HepG2 (cell line): ENCODE data around the gene GATC. TPM values are rescaled to one million over a fixed set of nuclear protein-coding genes. Genes with fewer than 3 reads are reported as not detected.

Experiments used
- AGO2 ChIP-seq: fragments of 200-400 bp; formaldehyde crosslinking; optimal IDR thresholded peaks from 2 replicates; pipeline ENCODE3; 2017; ENCODE audit warnings: mild to moderate bottlenecking, low read depth, low read length, moderate library complexity
- ATF3 ChIP-seq: sonication (generic); formaldehyde crosslinking; IDR thresholded peaks from 2 replicates; pipeline ENCODE4 v1.4.0; 2020; ENCODE audit warnings: missing genetic modification reagents
- FOXP1 ChIP-seq, 2 experiments: fragments of 450-650 bp in 1 of 2; IDR thresholded peaks; 2 replicates each; pipeline ENCODE4 v1.6.1; 2017 to 2018; ENCODE audit warnings: antibody characterized with exemption in 1 of 2
- GFI1 ChIP-seq: sonication (generic); formaldehyde crosslinking; IDR thresholded peaks from 2 replicates; pipeline ENCODE4 v1.5.0; 2020; ENCODE audit warnings: missing genetic modification reagents, mild to moderate bottlenecking, borderline replicate concordance
- HNF4G ChIP-seq, 2 experiments: sonication (generic) in 1 of 2; formaldehyde crosslinking in 1 of 2; IDR thresholded peaks; 2 replicates each; pipeline versions ENCODE4 v1.4.0 to v1.6.1; 2011 to 2020; ENCODE audit warnings: borderline replicate concordance in 2 of 2, low read depth in 2 of 2, mild to moderate bottlenecking in 2 of 2, low read length in 1 of 2, missing genetic modification reagents in 1 of 2, moderate library complexity in 1 of 2
- IRF2 ChIP-seq: IDR thresholded peaks from 2 replicates; pipeline ENCODE4 v1.6.1; 2018; ENCODE audit warnings: missing genetic modification reagents, missing compliant biosample characterization
- NRL ChIP-seq: sonication (generic); formaldehyde crosslinking; IDR thresholded peaks from 2 replicates; pipeline ENCODE4 v1.5.0; 2020; ENCODE audit warnings: missing genetic modification reagents, mild to moderate bottlenecking, moderate library complexity, borderline replicate concordance
- ONECUT2 ChIP-seq: sonication (generic); formaldehyde crosslinking; IDR thresholded peaks from 2 replicates; pipeline ENCODE4 v1.4.0; 2020; ENCODE audit warnings: missing genetic modification reagents
- SCMH1 ChIP-seq: sonication (generic); formaldehyde crosslinking; IDR thresholded peaks from 2 replicates; pipeline ENCODE4 v1.9.0; 2021; ENCODE audit warnings: missing genetic modification reagents, mild to moderate bottlenecking, borderline replicate concordance
- SIX4 ChIP-seq: sonication (generic); formaldehyde crosslinking; IDR thresholded peaks from 2 replicates; pipeline ENCODE4 v1.4.0; 2020; ENCODE audit warnings: missing genetic modification reagents
- SSRP1 ChIP-seq: IDR thresholded peaks from 2 replicates; pipeline ENCODE4 v1.6.1; 2016; ENCODE audit warnings: control low read depth
- ZNF224 ChIP-seq: sonication (generic); formaldehyde crosslinking; IDR thresholded peaks from 2 replicates; pipeline ENCODE4 v1.5.0; 2020; ENCODE audit warnings: mild to moderate bottlenecking, missing genetic modification reagents
- ZNF33B ChIP-seq: sonication (generic); formaldehyde crosslinking; IDR thresholded peaks from 2 replicates; pipeline ENCODE4 v1.5.1; 2020; ENCODE audit warnings: mild to moderate bottlenecking, missing genetic modification reagents
- ZNF407 ChIP-seq: sonication (generic); formaldehyde crosslinking; IDR thresholded peaks from one replicate; pipeline ENCODE4 v1.5.1; 2020; ENCODE audit warnings: mild to moderate bottlenecking, missing genetic modification reagents; ENCODE audit errors: not compliant biosample characterization
- ZSCAN9 ChIP-seq: IDR thresholded peaks from 2 replicates; pipeline ENCODE4 v1.6.1; 2016; ENCODE audit warnings: borderline replicate concordance
- polyA plus RNA-seq, 8 experiments: library from polyadenylated mRNA; depleted of rRNA in 3 of 8; stranded (reverse) in 7 of 8; unstranded in 1 of 8; fragments of >200 nt; fragmentation: Illumina TruSeq in 4 of 8; extraction: Trizol in 4 of 8; gene quantifications; 2 replicates each; pipeline versions ENCODE4 v1.2.1 to v1.2.3, GENCODE V29; 2011 to 2016; ENCODE audit warnings: low read depth in 4 of 8, missing spikeins in 1 of 8, mixed read lengths in 1 of 8; ENCODE audit not compliant: insufficient read depth in 1 of 8
- total RNA-seq, 5 experiments: library from RNA; depleted of rRNA; stranded (reverse); fragments of >200 nt; fragmentation: Illumina TruSeq; extraction: Trizol; gene quantifications; 2 replicates each; pipeline ENCODE4 v1.2.3, GENCODE V29; 2016; ENCODE audit warnings: low read depth in 1 of 5
- TF ChIP-seq, protein P1 (sequence below): sonication (generic); formaldehyde crosslinking; IDR thresholded peaks from 2 replicates; pipeline ENCODE4 v1.8.0; 2022; ENCODE audit warnings: mild to moderate bottlenecking, missing genetic modification reagents, moderate library complexity

Gene GATC
- total and polyA plus RNA-seq, 2 of the 13 experiments (the other 11 are each of a cell fraction or from before 2014, with no cell fraction given), result 17.7 to 29.7 TPM

GRCh38 chr12:120462099-120462640, 15.9 kb downstream of the GATC start (continued):
- no peak for TF ChIP-seq ZNF407 (CRISPR knock-in tag)
- no peak for TF ChIP-seq SCMH1 (CRISPR knock-in tag)
- 0 out of 2 replicates have a peak, but pooled peaks have one; percentile 69 for TF ChIP-seq SSRP1
- TF ChIP-seq ZNF33B (CRISPR knock-in tag), result no peak
- TF ChIP-seq, protein P1, sequence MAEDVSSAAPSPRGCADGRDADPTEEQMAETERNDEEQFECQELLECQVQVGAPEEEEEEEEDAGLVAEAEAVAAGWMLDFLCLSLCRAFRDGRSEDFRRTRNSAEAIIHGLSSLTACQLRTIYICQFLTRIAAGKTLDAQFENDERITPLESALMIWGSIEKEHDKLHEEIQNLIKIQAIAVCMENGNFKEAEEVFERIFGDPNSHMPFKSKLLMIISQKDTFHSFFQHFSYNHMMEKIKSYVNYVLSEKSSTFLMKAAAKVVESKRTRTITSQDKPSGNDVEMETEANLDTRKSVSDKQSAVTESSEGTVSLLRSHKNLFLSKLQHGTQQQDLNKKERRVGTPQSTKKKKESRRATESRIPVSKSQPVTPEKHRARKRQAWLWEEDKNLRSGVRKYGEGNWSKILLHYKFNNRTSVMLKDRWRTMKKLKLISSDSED (CRISPR knock-in tag), result no peak
- TF ChIP-seq IRF2 (CRISPR knock-in tag), result no peak
- TF ChIP-seq HNF4G (IDR thresholded peaks at IDR 0.05; ENCODE audit: borderline replicate concordance, low read depth, low read length), result no peak
- no peak for TF ChIP-seq HNF4G (CRISPR knock-in tag; IDR thresholded peaks at IDR 0.05; ENCODE audit: borderline replicate concordance, low read depth)
- TF ChIP-seq FOXP1 (IDR thresholded peaks at IDR 0.05), result no peak
- no peak for TF ChIP-seq FOXP1 (CRISPR knock-in tag; IDR thresholded peaks at IDR 0.05)
- TF ChIP-seq ATF3 (CRISPR knock-in tag), result no peak
- TF ChIP-seq NRL (CRISPR knock-in tag), result no peak
- no peak for TF ChIP-seq ONECUT2 (CRISPR knock-in tag)
- TF ChIP-seq GFI1 (CRISPR knock-in tag), result no peak
- TF ChIP-seq ZSCAN9 (CRISPR knock-in tag), result no peak
- peak; percentile 65 for TF ChIP-seq AGO2
- TF ChIP-seq ZNF224 (CRISPR knock-in tag), result no peak
- no peak for TF ChIP-seq SIX4 (CRISPR knock-in tag)
